ENCODE measurements around the gene SNRPA1. TPM values are rescaled to one million over a fixed set of nuclear protein-coding genes. Genes with fewer than 3 reads are reported as not detected.

The SNRPA1 gene
- total and polyA plus RNA-seq, 2 donors (not counting 3 experiments of a cell fraction or from before 2014, with no cell fraction given) = 68.5 to 82.7 TPM

DNA sequence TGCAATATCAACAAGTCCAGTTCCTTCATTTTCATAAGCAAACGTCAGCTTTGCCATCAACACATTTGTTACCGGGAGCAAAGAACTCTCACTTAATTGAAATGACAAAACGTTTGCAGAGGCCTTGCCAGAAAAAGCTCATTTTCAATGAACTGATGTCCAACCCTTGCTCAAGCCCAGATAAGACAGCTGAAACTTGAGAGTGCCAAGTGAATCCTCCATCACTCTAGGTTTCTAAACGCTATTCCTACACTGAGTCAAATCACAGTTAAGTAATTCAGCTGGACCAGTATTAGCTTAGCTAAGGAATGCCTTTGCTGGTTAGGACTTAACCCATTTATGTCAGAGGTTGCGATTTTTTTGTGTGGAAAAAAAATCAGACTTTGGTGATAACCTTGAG is 54.7 kb downstream of the SNRPA1 start:
- H3K9me1 ChIP-seq (replicated peaks; ENCODE audit: control insufficient read depth, extremely low read depth, insufficient read depth, low read length) = no peaks in the 10 kb centered on the region
- intact Hi-C loops (cut with micrococcal nuclease) = no loop called here
- CTCF ChIA-PET = interaction anchor here (1.4 to 2.0 kb wide), 2 partner anchors 10 to 13 kb away, joined by 4 to 6 read pairs; no protein-coding TSS in a partner anchor
- no peaks in the 10 kb centered on the region for H3K36me3 ChIP-seq (ENCODE audit: control insufficient read depth in 2 of 2, extremely low read depth in 1 of 2, insufficient read depth in 2 of 2, low read length in 2 of 2)
- BruUV-seq (replicated peaks) = no TSS peak
- FAIRE-seq = no peak
- no peaks in the 10 kb centered on the region for H3K27me3 ChIP-seq (ENCODE audit: control insufficient read depth in 2 of 2, insufficient read depth in 2 of 2, low read length in 2 of 2)
- no peak for DNase-seq (ENCODE audit: low read depth, low spot score)
- no peak for TF ChIP-seq JUN (IDR thresholded peaks at IDR 0.05; ENCODE audit: borderline replicate concordance, insufficient read depth, insufficient read length, low read depth)
- TF ChIP-seq FOS (IDR thresholded peaks at IDR 0.05; ENCODE audit: borderline replicate concordance, insufficient read depth, low read length) = no peak
- TF ChIP-seq GATA2 (IDR thresholded peaks at IDR 0.05; ENCODE audit: insufficient read depth, insufficient read length, low read depth, low read length) = no peak
- TF ChIP-seq POLR2A (IDR thresholded peaks at IDR 0.05; ENCODE audit: low read depth, low read length) = no peak
- TF ChIP-seq, protein P1, sequence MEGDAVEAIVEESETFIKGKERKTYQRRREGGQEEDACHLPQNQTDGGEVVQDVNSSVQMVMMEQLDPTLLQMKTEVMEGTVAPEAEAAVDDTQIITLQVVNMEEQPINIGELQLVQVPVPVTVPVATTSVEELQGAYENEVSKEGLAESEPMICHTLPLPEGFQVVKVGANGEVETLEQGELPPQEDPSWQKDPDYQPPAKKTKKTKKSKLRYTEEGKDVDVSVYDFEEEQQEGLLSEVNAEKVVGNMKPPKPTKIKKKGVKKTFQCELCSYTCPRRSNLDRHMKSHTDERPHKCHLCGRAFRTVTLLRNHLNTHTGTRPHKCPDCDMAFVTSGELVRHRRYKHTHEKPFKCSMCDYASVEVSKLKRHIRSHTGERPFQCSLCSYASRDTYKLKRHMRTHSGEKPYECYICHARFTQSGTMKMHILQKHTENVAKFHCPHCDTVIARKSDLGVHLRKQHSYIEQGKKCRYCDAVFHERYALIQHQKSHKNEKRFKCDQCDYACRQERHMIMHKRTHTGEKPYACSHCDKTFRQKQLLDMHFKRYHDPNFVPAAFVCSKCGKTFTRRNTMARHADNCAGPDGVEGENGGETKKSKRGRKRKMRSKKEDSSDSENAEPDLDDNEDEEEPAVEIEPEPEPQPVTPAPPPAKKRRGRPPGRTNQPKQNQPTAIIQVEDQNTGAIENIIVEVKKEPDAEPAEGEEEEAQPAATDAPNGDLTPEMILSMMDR (IDR thresholded peaks at IDR 0.05; ENCODE audit: extremely low read depth in 1 of 2, insufficient read depth in 1 of 2, low read depth in 1 of 2, low read length in 2 of 2) = no peak
- TF ChIP-seq, protein P2, sequence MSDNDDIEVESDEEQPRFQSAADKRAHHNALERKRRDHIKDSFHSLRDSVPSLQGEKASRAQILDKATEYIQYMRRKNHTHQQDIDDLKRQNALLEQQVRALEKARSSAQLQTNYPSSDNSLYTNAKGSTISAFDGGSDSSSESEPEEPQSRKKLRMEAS (IDR thresholded peaks at IDR 0.05; ENCODE audit: insufficient read depth, insufficient read length) = no peak
- no peak for TF ChIP-seq EZH2 (IDR thresholded peaks at IDR 0.05; ENCODE audit: borderline replicate concordance, low read depth, low read length, severe bottlenecking)
- dilution Hi-C loops (cut with MboI; ENCODE audit: extremely low pct_ligation_motif_present, low sequenced_read_pairs) = loop anchor here (5.0 kb wide), 1 partner anchor 33 kb away; no protein-coding TSS in a partner anchor
- H2AFZ ChIP-seq (ENCODE audit: low read depth, low read length) = no peak overlapping the region
- H3K79me2 ChIP-seq (ENCODE audit: control insufficient read depth, insufficient read depth, low read length) = peaks cover 94% of the 10 kb centered on the region
- no peak overlapping the region for H3K4me2 ChIP-seq (ENCODE audit: insufficient read depth, low read length)
- H3K9me3 ChIP-seq (replicated peaks; ENCODE audit: control insufficient read depth, insufficient read depth, low read length) = no peaks in the 10 kb centered on the region
- peaks cover 18% of the 10 kb centered on the region for H4K20me1 ChIP-seq (replicated peaks; ENCODE audit: control insufficient read depth, extremely low read depth, insufficient read depth, low read length)
- no peak overlapping the region for H3K9ac ChIP-seq (replicated peaks; ENCODE audit: extremely low read depth, insufficient read depth, low read length)
- H3K27ac ChIP-seq (ENCODE audit: insufficient read depth, low read depth, low read length) = no peak overlapping the region
- H3K4me1 ChIP-seq (ENCODE audit: control insufficient read depth, extremely low read depth, insufficient read depth, low read length) = peaks cover 27% of the 10 kb centered on the region
- POLR2A ChIA-PET = no interaction called here
- no peak overlapping the region for H3K4me3 ChIP-seq (replicated peaks in 1 of 3; ENCODE audit: insufficient read depth in 1 of 3, low read depth in 1 of 3, low read length in 3 of 3)

Data from endothelial cell of umbilical vein (primary cell).